ENCODE measurements around the gene CEP295NL.
"Not testable (repeated sequence)": the region's sequence is repeated elsewhere in the genome, so short reads cannot be mapped to it uniquely, and the experiment has no call there.

The CEP295NL gene

GRCh38 chr17:78892520-78892919 is 10.5 kb downstream of the CEP295NL start:
- Histone ChIP-seq H3K4me1 (ENCODE audit: control insufficient read depth, insufficient read depth, low read length) (no peaks in the 10 kb centered on the region), H3K4me3 (ENCODE audit: low read depth, low read length) (no peak overlapping the region), H3K36me3 (ENCODE audit: control insufficient read depth, insufficient read depth, low read length) (peaks cover 7% of the 10 kb centered on the region; the same call in 1 of the 2 replicates), H3K27ac (ENCODE audit: low read depth, low read length) (no peak overlapping the region), H3K27me3 (ENCODE audit: control insufficient read depth, insufficient read depth, low read length) (no peaks in the 10 kb centered on the region), H3K9ac (ENCODE audit: low read depth, low read length) (no peak overlapping the region), H3K9me3 (ENCODE audit: control insufficient read depth, insufficient read depth, low read length) (no peaks in the 10 kb centered on the region)

- Histone ChIP-seq H3K27me3 (ENCODE audit: control insufficient read depth, insufficient read depth, low read length) (no peaks in the 10 kb centered on the region), H3K36me3 (ENCODE audit: control insufficient read depth, insufficient read depth, low read length) (peaks cover 7% of the 10 kb centered on the region; the same call in 1 of the 2 replicates), H3K27ac (ENCODE audit: low read depth, low read length) (no peak overlapping the region), H3K9me3 (ENCODE audit: control insufficient read depth, insufficient read depth, low read length) (no peaks in the 10 kb centered on the region), H3K4me3 (ENCODE audit: low read depth, low read length) (no peak overlapping the region), H3K4me1 (ENCODE audit: control insufficient read depth, insufficient read depth, low read length) (no peaks in the 10 kb centered on the region), H3K9ac (ENCODE audit: low read depth, low read length) (no peak overlapping the region)
Measured at GRCh38 chr17:78892062-78892456, 10.9 kb downstream of the CEP295NL start.

- Histone ChIP-seq H3K27ac (ENCODE audit: low read depth, low read length) (no peak overlapping the region), H3K4me1 (ENCODE audit: control insufficient read depth, insufficient read depth, low read length) (no peaks in the 10 kb centered on the region)
Measured at GRCh38 chr17:78891406-78892061, 11.5 kb downstream of the CEP295NL start.

GRCh38 chr17:78890498-78890897 is 12.5 kb downstream of the CEP295NL start:
- Histone ChIP-seq H3K9me3 (ENCODE audit: control insufficient read depth, insufficient read depth, low read length) (no peaks in the 10 kb centered on the region), H3K36me3 (ENCODE audit: control insufficient read depth, insufficient read depth, low read length) (peaks cover 7% of the 10 kb centered on the region; the same call in 1 of the 2 replicates), H3K4me3 (ENCODE audit: low read depth, low read length) (no peak overlapping the region), H3K4me1 (ENCODE audit: control insufficient read depth, insufficient read depth, low read length) (no peaks in the 10 kb centered on the region), H3K27ac (ENCODE audit: low read depth, low read length) (no peak overlapping the region), H3K27me3 (ENCODE audit: control insufficient read depth, insufficient read depth, low read length) (no peaks in the 10 kb centered on the region), H3K9ac (ENCODE audit: low read depth, low read length) (no peak overlapping the region)

More at GRCh38 chr17:78891406-78892061, 11.5 kb downstream of the CEP295NL start:
- no peak overlapping the region for H3K9ac ChIP-seq (ENCODE audit: low read depth, low read length)
- no peaks in the 10 kb centered on the region for H3K27me3 ChIP-seq (ENCODE audit: control insufficient read depth, insufficient read depth, low read length)
- H3K4me3 ChIP-seq (ENCODE audit: low read depth, low read length): no peak overlapping the region
- H3K36me3 ChIP-seq (ENCODE audit: control insufficient read depth, insufficient read depth, low read length): peaks cover 7% of the 10 kb centered on the region; the same call in 1 of the 2 replicates
- no peaks in the 10 kb centered on the region for H3K9me3 ChIP-seq (ENCODE audit: control insufficient read depth, insufficient read depth, low read length)

- not testable (repeated sequence) for H3K4me1 ChIP-seq (ENCODE audit: control insufficient read depth, insufficient read depth, low read length); H3K27ac ChIP-seq (ENCODE audit: low read depth, low read length); H3K27me3 ChIP-seq (ENCODE audit: control insufficient read depth, insufficient read depth, low read length); H3K9ac ChIP-seq (ENCODE audit: low read depth, low read length); H3K36me3 ChIP-seq (ENCODE audit: control insufficient read depth, insufficient read depth, low read length); H3K4me3 ChIP-seq (ENCODE audit: low read depth, low read length); H3K9me3 ChIP-seq (ENCODE audit: control insufficient read depth, insufficient read depth, low read length)
Measured at GRCh38 chr17:78890096-78890495, 12.9 kb downstream of the CEP295NL start.

- Histone ChIP-seq H3K9me3 (ENCODE audit: control insufficient read depth, insufficient read depth, low read length) (no peaks in the 10 kb centered on the region), H3K4me3 (ENCODE audit: low read depth, low read length) (no peak overlapping the region), H3K4me1 (ENCODE audit: control insufficient read depth, insufficient read depth, low read length) (peaks cover 3% of the 10 kb centered on the region; the same call in 1 of the 2 replicates), H3K9ac (ENCODE audit: low read depth, low read length) (no peak overlapping the region), H3K36me3 (ENCODE audit: control insufficient read depth, insufficient read depth, low read length) (peaks cover 7% of the 10 kb centered on the region; the same call in 1 of the 2 replicates), H3K27me3 (ENCODE audit: control insufficient read depth, insufficient read depth, low read length) (no peaks in the 10 kb centered on the region), H3K27ac (ENCODE audit: low read depth, low read length) (no peak overlapping the region)
Measured at GRCh38 chr17:78889531-78889930, 13.5 kb downstream of the CEP295NL start.

GRCh38 chr17:78888941-78889518 is 14.0 kb downstream of the CEP295NL start:
- Histone ChIP-seq H3K27me3 (ENCODE audit: control insufficient read depth, insufficient read depth, low read length) (no peaks in the 10 kb centered on the region), H3K36me3 (ENCODE audit: control insufficient read depth, insufficient read depth, low read length) (peaks cover 7% of the 10 kb centered on the region; the same call in 1 of the 2 replicates), H3K4me3 (ENCODE audit: low read depth, low read length) (no peak overlapping the region), H3K27ac (ENCODE audit: low read depth, low read length) (no peak overlapping the region), H3K4me1 (ENCODE audit: control insufficient read depth, insufficient read depth, low read length) (peaks cover 8% of the 10 kb centered on the region), H3K9ac (ENCODE audit: low read depth, low read length) (no peak overlapping the region), H3K9me3 (ENCODE audit: control insufficient read depth, insufficient read depth, low read length) (no peaks in the 10 kb centered on the region)

GRCh38 chr17:78886954-78887353 is 16.0 kb downstream of the CEP295NL start:
- H3K9ac ChIP-seq (ENCODE audit: low read depth, low read length): no peak overlapping the region
- H3K4me1 ChIP-seq (ENCODE audit: control insufficient read depth, insufficient read depth, low read length): peaks cover 20% of the 10 kb centered on the region
- no peak overlapping the region for H3K4me3 ChIP-seq (ENCODE audit: low read depth, low read length)
- H3K27me3 ChIP-seq (ENCODE audit: control insufficient read depth, insufficient read depth, low read length): no peaks in the 10 kb centered on the region
- H3K9me3 ChIP-seq (ENCODE audit: control insufficient read depth, insufficient read depth, low read length): no peaks in the 10 kb centered on the region
- no peaks in the 10 kb centered on the region for H3K36me3 ChIP-seq (ENCODE audit: control insufficient read depth, insufficient read depth, low read length)
- H3K27ac ChIP-seq (ENCODE audit: low read depth, low read length): no peak overlapping the region

GRCh38 chr17:78885956-78886355 is 17.0 kb downstream of the CEP295NL start:
- Histone ChIP-seq H3K36me3 (ENCODE audit: control insufficient read depth, insufficient read depth, low read length) (no peaks in the 10 kb centered on the region), H3K9me3 (ENCODE audit: control insufficient read depth, insufficient read depth, low read length) (no peaks in the 10 kb centered on the region), H3K9ac (ENCODE audit: low read depth, low read length) (no peak overlapping the region), H3K4me1 (ENCODE audit: control insufficient read depth, insufficient read depth, low read length) (peaks cover 20% of the 10 kb centered on the region), H3K27me3 (ENCODE audit: control insufficient read depth, insufficient read depth, low read length) (no peaks in the 10 kb centered on the region), H3K4me3 (ENCODE audit: low read depth, low read length) (no peak overlapping the region), H3K27ac (ENCODE audit: low read depth, low read length) (no peak overlapping the region)

GRCh38 chr17:78884876-78885667 is 17.9 kb downstream of the CEP295NL start:
- H3K4me1 ChIP-seq (ENCODE audit: control insufficient read depth, insufficient read depth, low read length): peaks cover 20% of the 10 kb centered on the region
- no peaks in the 10 kb centered on the region for H3K9me3 ChIP-seq (ENCODE audit: control insufficient read depth, insufficient read depth, low read length)
- H3K27me3 ChIP-seq (ENCODE audit: control insufficient read depth, insufficient read depth, low read length): no peaks in the 10 kb centered on the region
- H3K36me3 ChIP-seq (ENCODE audit: control insufficient read depth, insufficient read depth, low read length): no peaks in the 10 kb centered on the region
- H3K4me3 ChIP-seq (ENCODE audit: low read depth, low read length): no peak overlapping the region
- no peak overlapping the region for H3K27ac ChIP-seq (ENCODE audit: low read depth, low read length)
- no peak overlapping the region for H3K9ac ChIP-seq (ENCODE audit: low read depth, low read length)
